Esophagus muscularis mucosa (tissue), 4 donors: ENCODE results near the gene ZDHHC21. TPM values are rescaled to one million over a fixed set of nuclear protein-coding genes. Genes with fewer than 3 reads are reported as not detected.

Experiments used
- DNase-seq: peaks from one replicate; pipeline ENCODE4 v3.0.0-alpha.2; 2017; ENCODE audit errors: extremely low spot score
- H3K27ac ChIP-seq, 4 donors: fragments of 200-600 bp; sonication (generic); replicated peaks in 1 of 4; 1 replicate in 3 of 4; 2 replicates in 1 of 4; pipeline ENCODE4 v1.5.1; 2016 to 2019; ENCODE audit warnings: mild to moderate bottlenecking in 1 of 4
- H3K27me3 ChIP-seq, 4 donors: fragments of 200-600 bp; sonication (generic); one replicate each; pipeline versions ENCODE4 v1.5.1 to v1.6.0; 2016 to 2019
- H3K36me3 ChIP-seq, 4 donors: fragments of 200-600 bp; sonication (generic); one replicate each; pipeline ENCODE4 v1.5.1; 2016 to 2019
- H3K4me1 ChIP-seq, 4 donors: fragments of 200-600 bp; sonication (generic); one replicate each; pipeline ENCODE4 v1.5.1; 2016 to 2019
- H3K4me3 ChIP-seq, 4 donors: fragments of 200-600 bp; sonication (generic); 1 replicate in 2 of 4; 2 replicates in 2 of 4; pipeline ENCODE4 v1.5.1; 2016 to 2019; ENCODE audit warnings: mild to moderate bottlenecking in 4 of 4, moderate library complexity in 1 of 4
- H3K9me3 ChIP-seq, 4 donors: fragments of 200-600 bp; sonication (generic); 1 replicate in 3 of 4; 2 replicates in 1 of 4; pipeline ENCODE4 v1.5.1; 2016 to 2019
- CTCF ChIP-seq, 3 experiments: fragments of 200-600 bp in 2 of 3; fragments of 450-650 bp in 1 of 3; sonication (generic) in 2 of 3; IDR thresholded peaks; one replicate each; pipeline ENCODE4 v1.5.1; 2017 to 2019; ENCODE audit warnings: antibody characterized with exemption in 3 of 3, mild to moderate bottlenecking in 2 of 3, moderate library complexity in 1 of 3
- EP300 ChIP-seq: sonication (generic); formaldehyde crosslinking; IDR thresholded peaks from one replicate; pipeline ENCODE4 v1.6.1; 2017; ENCODE audit warnings: antibody characterized with exemption
- POLR2A ChIP-seq: fragments of 450-650 bp; IDR thresholded peaks from one replicate; pipeline ENCODE4 v1.6.1; 2017; ENCODE audit warnings: antibody characterized with exemption, moderate library complexity, mild to moderate bottlenecking, low read depth
- POLR2AphosphoS5 ChIP-seq, 2 donors: sonication (generic); formaldehyde crosslinking; IDR thresholded peaks; one replicate each; pipeline ENCODE4 v1.6.1; 2017; ENCODE audit warnings: antibody characterized with exemption in 2 of 2
- WGBS: methylation state at CpG from one replicate; pipeline ENCODE4 v1.1.5; 2018; 5-methylcytosine and 5-hydroxymethylcytosine counted together
- intact Hi-C: fragments of 100-400 bp; cut with DNase I; formaldehyde crosslinking; loops from one replicate; pipeline ENCODE4 v1.15.1; 2023
- total RNA-seq, 4 donors: library from RNA; depleted of rRNA; stranded (reverse); fragments of >200 nt; gene quantifications; one replicate each; pipeline versions ENCODE4 v1.1.0 to v1.2.1, GENCODE V29; 2016

Gene ZDHHC21
- total RNA-seq, 4 donors from 2014 or later: 7.6 to 11.6 (median 8.9) TPM

- TF ChIP-seq EP300: no peak
- no peak for TF ChIP-seq CTCF (IDR thresholded peaks at IDR 0.05)
- no peak for TF ChIP-seq POLR2AphosphoS5 (IDR thresholded peaks at IDR 0.05)
- no peak for TF ChIP-seq POLR2A
- no peak for DNase-seq
These were observed 65.7 kb downstream of the ZDHHC21 start for GRCh38 chr9:14627513-14627912.

DNA sequence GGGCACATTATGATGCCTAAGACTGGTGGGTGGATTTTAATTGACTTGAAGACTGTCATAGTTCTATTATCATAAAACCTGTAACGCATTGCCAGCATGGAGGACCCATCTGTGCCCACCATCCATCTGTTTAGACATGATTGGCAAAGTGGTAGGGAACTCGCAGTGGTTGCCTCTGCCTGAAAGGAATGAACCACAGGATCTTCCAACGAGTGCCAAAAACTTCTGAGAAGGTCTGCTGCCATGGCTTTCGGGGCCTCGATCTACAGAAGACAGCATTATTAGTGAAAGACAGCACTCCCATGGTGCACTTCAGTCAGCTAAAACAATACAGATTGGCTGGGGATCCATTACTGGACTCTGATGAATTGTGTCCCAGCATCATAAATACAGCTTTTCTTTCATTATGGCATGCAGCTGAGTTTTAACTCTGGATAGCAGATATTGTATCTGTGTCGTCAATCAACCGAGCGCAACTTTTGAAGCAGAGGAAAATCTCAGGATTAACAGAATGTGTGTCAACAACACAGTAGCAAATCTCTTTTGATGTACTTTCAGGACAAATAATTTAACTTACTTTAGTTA, 74.3 kb downstream of the ZDHHC21 start:
- H3K36me3 ChIP-seq: peaks cover 4 to 16% (median 8%) of the 10 kb centered on the region in 4 donors
- H3K4me3 ChIP-seq: no peak overlapping the region
- no peaks in the 10 kb centered on the region for H3K27me3 ChIP-seq
- no peaks in the 10 kb centered on the region for H3K4me1 ChIP-seq
- 92% methylated on average over 8 of the region's 8 CpGs for WGBS
- no peak for DNase-seq
- no peaks in the 10 kb centered on the region for H3K9me3 ChIP-seq
- no peak overlapping the region for H3K27ac ChIP-seq
- no peak for TF ChIP-seq CTCF (IDR thresholded peaks at IDR 0.05)
- TF ChIP-seq POLR2AphosphoS5 (IDR thresholded peaks at IDR 0.05): no peak
- TF ChIP-seq POLR2A: no peak
- no peak for TF ChIP-seq EP300
- intact Hi-C loops: no loop called here

More at GRCh38 chr9:14627513-14627912, 65.7 kb downstream of the ZDHHC21 start:
- peaks cover 0 to 11% (median 0%) of the 10 kb centered on the region in 4 donors for H3K4me1 ChIP-seq
- WGBS: 45% methylated on average over 1 of the region's 1 CpG
- intact Hi-C loops: no loop called here
- no peaks in the 10 kb centered on the region for H3K27me3 ChIP-seq
- H3K27ac ChIP-seq: no peak overlapping the region
- H3K36me3 ChIP-seq: peaks cover 0 to 20% (median 3%) of the 10 kb centered on the region in 4 donors
- H3K4me3 ChIP-seq: no peak overlapping the region
- no peaks in the 10 kb centered on the region for H3K9me3 ChIP-seq

- H3K4me3 ChIP-seq: no peak overlapping the region
- H3K27me3 ChIP-seq: no peaks in the 10 kb centered on the region
- no peaks in the 10 kb centered on the region for H3K9me3 ChIP-seq
- intact Hi-C loops: loop anchor here (2.0 kb wide), 1 partner anchor 152 kb away; no protein-coding TSS in a partner anchor
- no peaks in the 10 kb centered on the region for H3K4me1 ChIP-seq
- 48% methylated on average over 3 of the region's 3 CpGs for WGBS
- H3K27ac ChIP-seq: no peak overlapping the region
- DNase-seq: no peak
- H3K36me3 ChIP-seq: peaks cover 4 to 16% (median 7%) of the 10 kb centered on the region in 4 donors
- TF ChIP-seq CTCF (IDR thresholded peaks at IDR 0.05): peak; percentile 39 to 66 (median 50)
- no peak for TF ChIP-seq POLR2A
- no peak for TF ChIP-seq POLR2AphosphoS5 (IDR thresholded peaks at IDR 0.05)
- TF ChIP-seq EP300: no peak
These were observed 76.8 kb downstream of the ZDHHC21 start for GRCh38 chr9:14616188-14616982.

DNA sequence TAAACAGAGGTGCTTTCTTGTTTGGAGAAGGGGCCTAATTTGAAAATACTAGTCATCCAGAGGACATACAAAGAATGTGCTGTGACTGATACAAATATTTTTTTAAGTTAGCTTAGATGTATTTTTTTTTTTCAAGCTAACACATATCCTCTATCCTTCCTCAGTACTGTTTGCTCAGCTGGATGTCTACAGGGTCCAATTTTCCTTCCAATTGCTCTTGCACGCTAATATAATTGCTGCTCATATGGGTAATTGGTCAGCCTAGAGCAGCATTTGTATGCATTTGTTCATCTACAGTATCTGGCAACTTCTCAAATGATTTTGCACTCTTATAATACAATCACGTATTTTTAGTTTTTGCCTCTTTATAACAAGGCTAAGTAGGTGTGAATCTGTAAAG, 84.7 kb downstream of the ZDHHC21 start:
- no peaks in the 10 kb centered on the region for H3K9me3 ChIP-seq
- H3K27ac ChIP-seq: no peak overlapping the region
- H3K4me1 ChIP-seq: no peaks in the 10 kb centered on the region
- no peak for DNase-seq
- intact Hi-C loops: no loop called here
- no peak for TF ChIP-seq POLR2AphosphoS5 (IDR thresholded peaks at IDR 0.05)
- no peak for TF ChIP-seq POLR2A
- TF ChIP-seq CTCF (IDR thresholded peaks at IDR 0.05): no peak
- TF ChIP-seq EP300: no peak
- 95% methylated on average over 2 of the region's 2 CpGs for WGBS
- H3K36me3 ChIP-seq: peaks cover 0 to 6% (median 0%) of the 10 kb centered on the region in 4 donors
- no peak overlapping the region for H3K4me3 ChIP-seq
- H3K27me3 ChIP-seq: no peaks in the 10 kb centered on the region
